ENCODE data around the gene CDK6.

CDK6 gene

DNA sequence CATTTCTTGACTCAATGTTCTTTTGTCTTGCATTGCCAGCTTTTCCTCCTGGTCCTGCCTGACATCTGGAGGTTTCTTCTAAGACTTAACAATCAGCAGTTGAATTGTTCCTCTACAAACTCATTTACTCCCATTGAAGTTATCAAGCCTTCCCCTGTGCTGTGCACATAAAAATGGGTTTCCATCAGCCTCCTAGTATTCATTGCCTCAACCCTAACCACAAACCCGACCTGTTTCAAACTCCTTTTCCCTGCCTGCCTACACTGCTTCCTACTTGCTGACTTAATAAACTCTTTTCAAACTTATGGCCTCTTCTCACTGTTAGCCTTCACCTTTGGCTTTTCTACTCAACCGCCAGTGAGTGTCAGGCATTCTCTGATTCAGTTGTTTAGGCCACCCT lies 9.4 kb upstream of the CDK6 start:
- DNase-seq (ENCODE audit: low read depth in 2 of 2), result no peak

GRCh38 chr7:92843781-92844180 lies 7.4 kb upstream of the CDK6 start:
- DNase-seq (ENCODE audit: low read depth in 2 of 2), result no peak

DNA sequence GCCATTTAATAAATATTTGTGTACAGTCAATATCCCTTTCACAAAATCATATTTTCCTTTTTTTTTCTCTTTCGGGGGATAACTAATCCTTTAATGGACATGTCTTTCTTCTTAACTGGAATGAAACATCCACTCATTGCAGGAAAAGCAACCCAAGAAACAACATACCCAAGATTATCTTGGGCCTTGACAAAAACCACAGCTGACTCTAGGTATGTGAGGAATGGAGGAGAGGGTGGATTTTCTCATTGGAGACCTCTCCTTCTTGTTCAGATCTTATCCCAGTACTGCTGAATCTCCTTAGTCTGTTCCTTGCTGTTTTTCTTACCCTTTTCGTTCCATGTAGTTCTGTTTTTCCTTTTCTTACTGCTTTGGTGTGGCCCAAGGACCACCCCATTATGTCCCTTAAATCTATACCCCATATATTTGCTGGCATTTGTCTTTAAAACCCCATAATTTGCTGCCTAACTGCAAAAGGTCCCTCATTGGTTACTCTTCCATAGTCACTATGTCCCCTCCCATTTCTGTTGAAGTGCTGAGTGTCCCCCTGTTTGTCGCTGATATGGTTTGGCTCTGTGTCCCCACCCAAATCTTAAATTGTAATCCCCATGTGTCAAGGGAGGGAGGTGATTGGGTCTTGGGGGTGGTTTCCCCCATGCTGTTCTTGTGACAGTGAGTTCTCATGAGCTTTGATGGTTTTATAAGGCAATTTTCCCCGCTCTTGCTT lies 6.8 kb upstream of the CDK6 start:
- no peak for DNase-seq (ENCODE audit: low read depth in 2 of 2)

GRCh38 chr7:92841192-92841591 lies 4.8 kb upstream of the CDK6 start:
- DNase-seq (ENCODE audit: low read depth in 2 of 2), result no peak

DNA sequence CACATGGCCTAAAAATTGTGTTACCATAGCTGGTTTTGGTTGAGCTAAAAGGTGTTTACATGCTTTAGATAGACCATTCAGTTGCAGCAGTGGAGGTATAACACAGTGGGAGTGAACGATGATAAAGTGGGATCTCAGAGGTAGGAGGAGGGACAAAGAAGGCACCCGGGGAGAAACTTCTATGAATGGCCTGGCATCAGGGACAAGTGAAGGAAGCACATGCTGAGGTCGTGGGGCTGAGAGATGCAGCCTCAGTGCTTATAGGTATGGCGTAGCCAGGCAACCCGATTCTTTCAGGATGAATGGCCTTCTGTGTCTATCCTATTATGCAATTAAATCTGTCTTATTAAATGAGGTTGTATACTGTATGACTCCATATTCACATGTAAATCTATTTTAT lies 3.9 kb upstream of the CDK6 start:
- DNase-seq (ENCODE audit: low read depth in 2 of 2), result no peak

- no peak for DNase-seq (ENCODE audit: low read depth in 2 of 2)
Observed at GRCh38 chr7:92839901-92840300, 3.5 kb upstream of the CDK6 start.

DNA sequence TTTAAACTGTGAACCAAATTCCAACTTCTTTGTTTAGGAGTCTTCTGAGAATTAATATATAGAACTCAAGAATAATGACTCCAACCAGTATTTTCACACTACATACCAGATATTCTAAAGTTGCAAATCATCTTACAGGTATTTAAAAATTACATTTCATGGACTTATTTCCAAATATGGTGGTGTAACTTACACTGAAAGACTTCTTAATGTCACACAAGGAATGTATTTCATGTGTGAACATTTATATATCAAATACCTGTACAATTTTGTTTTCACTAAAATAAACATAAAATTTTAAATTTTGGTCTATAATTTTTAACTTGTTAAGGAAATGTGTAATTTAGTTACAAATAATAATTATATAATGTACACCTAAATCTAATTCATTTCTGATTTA lies 2.6 kb upstream of the CDK6 start:
- no peak for DNase-seq (ENCODE audit: low read depth in 2 of 2)

GRCh38 chr7:92837000-92837749 lies 802 bp upstream of the CDK6 start:
- DNase-seq (ENCODE audit: low read depth in 2 of 2), result no peak

DNA sequence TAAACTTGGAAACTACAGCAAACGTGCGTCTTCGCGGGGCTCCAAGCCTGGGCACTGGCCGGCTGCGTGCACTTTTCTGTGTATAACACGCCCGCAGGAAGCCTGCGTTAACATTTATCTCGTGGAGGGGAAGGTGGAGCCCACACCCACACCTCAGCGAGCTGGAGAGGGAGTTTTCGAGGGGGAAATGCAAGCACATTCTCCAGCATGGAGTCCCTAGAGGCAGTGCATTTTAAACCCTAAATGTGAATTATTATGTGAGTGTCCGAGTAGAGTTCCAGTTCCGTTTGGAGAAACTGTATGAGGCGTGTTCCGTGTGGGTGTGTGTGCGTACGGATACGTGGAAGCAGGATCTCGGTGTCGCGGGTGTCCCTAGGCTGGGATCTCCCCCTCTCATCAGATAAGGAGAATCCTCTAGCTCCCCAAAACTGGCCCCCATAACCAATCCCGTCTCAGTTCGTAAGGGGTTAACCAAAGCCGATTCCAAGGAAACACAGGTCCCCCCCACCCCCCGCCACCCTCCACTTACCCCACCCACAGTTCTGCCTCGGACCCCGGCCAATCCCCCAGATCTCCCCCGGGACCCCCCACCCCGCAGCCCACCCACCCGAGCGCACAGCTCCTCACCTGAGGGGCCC lies 403 bp downstream of the CDK6 start:
- no peak for DNase-seq (ENCODE audit: low read depth in 2 of 2)

GRCh38 chr7:92835261-92835850 lies 1.0 kb downstream of the CDK6 start:
- no peak for DNase-seq (ENCODE audit: low read depth in 2 of 2)

- DNase-seq (ENCODE audit: low read depth in 2 of 2), result no peak
Observed at GRCh38 chr7:92834507-92835260, 1.7 kb downstream of the CDK6 start.

- DNase-seq (ENCODE audit: low read depth in 2 of 2), result peak in 1 of 2 experiments; percentile 66
Observed at GRCh38 chr7:92833766-92834506, 2.4 kb downstream of the CDK6 start.

GRCh38 chr7:92833024-92833765 lies 3.2 kb downstream of the CDK6 start:
- DNase-seq (ENCODE audit: low read depth in 2 of 2), result no peak

- no peak for DNase-seq (ENCODE audit: low read depth in 2 of 2)
Observed at GRCh38 chr7:92832534-92833023, 3.8 kb downstream of the CDK6 start.

DNA sequence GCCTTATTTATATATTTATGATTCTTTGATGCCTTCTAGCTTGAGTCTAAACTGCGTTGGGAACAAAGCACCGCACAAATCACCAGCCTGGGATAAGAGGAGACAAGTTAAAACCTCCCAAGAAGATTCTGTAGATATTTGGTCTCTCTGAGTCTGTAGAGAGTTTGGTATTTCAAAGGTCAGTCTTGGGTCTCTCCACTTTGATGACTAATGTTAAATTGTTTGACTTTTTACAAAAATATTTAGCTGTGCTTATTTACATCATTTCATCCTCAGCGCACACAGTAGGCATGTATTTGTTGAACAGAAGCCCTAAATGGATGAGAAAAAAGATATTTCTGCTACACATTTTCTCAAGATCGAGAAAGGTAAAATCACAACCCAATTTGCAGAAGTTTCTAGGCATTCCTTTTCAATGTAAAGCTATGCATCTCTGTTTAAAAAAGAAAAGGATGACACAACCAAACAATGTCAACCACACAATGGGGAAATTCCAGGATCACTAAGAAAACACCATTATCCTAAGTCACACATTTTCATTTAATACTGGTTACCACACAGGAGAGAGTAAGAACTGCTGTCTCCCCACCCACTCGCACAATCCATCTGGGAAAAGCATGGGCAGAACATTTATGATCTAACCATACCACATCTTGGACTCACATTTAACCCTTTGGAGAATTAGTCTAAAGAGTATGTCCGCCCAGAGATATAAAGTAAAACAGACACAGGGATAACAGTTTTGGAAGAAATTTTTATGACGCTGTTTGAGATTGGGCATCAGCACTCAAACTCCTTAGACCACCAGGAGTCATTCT lies 4.4 kb downstream of the CDK6 start:
- DNase-seq (ENCODE audit: low read depth in 2 of 2), result peak; percentile 80 to 83

DNA sequence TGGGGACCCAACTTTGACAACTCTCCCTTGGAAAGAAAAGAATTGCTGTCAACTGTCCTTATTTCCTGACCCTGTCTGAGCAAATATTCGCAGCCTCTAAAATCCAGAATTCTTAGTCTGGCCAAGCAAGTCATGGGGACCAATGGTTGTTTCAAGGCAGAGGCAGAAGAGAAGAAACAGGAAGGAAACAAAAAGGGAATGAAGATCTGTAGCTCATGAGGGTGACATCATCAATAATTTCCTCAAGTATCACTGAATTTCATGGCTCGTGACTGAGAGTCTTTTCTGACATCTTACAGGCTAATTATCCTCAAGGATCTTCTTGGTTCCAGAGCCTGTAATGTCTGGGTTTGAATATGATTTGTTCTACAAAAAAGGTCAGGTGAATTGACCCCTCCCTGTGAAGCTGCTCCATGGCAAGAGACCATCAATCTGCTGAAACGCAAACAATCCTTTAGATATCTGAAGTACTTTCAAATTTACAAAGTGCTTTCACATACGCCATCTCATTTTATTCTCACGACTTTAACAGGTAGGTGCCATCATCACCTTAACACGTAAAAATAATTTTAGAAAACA lies 5.8 kb downstream of the CDK6 start:
- DNase-seq (ENCODE audit: low read depth in 2 of 2), result no peak

DNA sequence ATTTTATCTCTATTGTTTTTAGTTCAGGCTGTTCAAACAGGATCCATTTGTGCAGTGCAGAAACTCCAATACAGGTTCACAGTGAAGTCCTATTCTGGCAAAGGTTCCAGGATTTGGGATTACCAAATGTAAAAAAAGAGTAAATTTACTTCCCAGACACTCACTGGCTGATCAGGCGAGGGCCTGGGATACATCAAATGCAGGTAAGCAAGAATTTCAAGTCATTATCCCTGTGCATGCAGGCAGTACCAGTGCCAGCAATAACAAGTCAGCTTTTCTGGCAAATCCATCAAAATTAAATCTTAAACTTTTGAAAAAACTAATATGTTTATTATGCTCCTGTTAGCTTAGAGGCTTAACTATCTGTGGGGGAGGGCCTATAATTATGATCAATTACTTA lies 6.3 kb downstream of the CDK6 start:
- no peak for DNase-seq (ENCODE audit: low read depth in 2 of 2)

DNA sequence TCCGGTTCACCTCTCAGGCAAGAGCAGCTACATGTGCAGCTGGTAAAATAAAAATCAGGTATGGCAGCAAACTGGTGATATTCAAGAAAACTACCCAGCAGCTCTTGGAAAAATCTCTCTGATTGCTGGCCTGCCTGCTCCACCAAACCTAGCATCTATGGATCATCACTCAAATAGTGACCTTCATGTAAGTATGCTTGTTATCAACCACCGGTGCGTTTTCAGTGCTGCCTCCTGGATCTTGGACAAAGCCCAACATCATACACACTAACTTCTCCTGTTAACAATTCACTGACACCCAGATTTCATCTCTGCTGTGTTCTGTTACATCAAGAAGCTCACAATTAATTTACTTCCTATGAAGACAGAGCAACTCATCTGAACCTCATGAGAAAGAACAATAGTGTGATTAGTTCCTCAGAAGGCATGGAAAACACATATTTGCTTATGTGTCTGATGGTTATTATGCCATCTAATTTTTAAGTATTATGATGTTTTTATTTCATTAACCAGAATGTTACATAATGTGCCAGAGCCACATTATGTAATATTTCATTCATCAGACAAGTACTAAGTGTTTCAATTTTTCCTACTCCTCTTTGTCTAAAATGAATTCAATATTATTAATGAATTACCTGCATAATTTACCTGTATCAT lies 8.8 kb downstream of the CDK6 start:
- no peak for DNase-seq (ENCODE audit: low read depth in 2 of 2)

All from fibroblast of skin of left quadriceps (primary cell).